Ectodermal cell (in vitro differentiated cells): ENCODE data around the gene TRIM25.

Experiments
- H3K27ac ChIP-seq: 2 replicates; pipeline ENCODE4 v1.7.0; 2013; ENCODE audit warnings: mild to moderate bottlenecking, low read depth, low read length; ENCODE audit not compliant: insufficient read depth, poor library complexity, severe bottlenecking
- H3K27me3 ChIP-seq: 2 replicates; pipeline ENCODE4 v1.7.0; 2013; ENCODE audit warnings: mild to moderate bottlenecking, low read length; ENCODE audit not compliant: insufficient read depth, control insufficient read depth, poor library complexity, severe bottlenecking
- H3K36me3 ChIP-seq: one replicate; pipeline ENCODE4 v1.7.0; 2013; ENCODE audit warnings: low read length; ENCODE audit not compliant: control insufficient read depth, insufficient read depth
- H3K4me1 ChIP-seq: one replicate; pipeline ENCODE4 v1.7.0; 2013; ENCODE audit warnings: low read length; ENCODE audit not compliant: control insufficient read depth, insufficient read depth
- H3K4me3 ChIP-seq: 2 replicates; pipeline ENCODE4 v1.7.0; 2013; ENCODE audit warnings: low read depth, low read length, control low read depth; ENCODE audit not compliant: insufficient read depth
- H3K9me3 ChIP-seq: 2 replicates; pipeline ENCODE4 v1.7.0; 2013; ENCODE audit warnings: mild to moderate bottlenecking, low read length, moderate library complexity; ENCODE audit not compliant: control insufficient read depth
- WGBS, 2 experiments: methylation state at CpG; one replicate each; pipeline ENCODE4 v1.1.7; 2013; ENCODE audit warnings: missing lambda C conversion rate in 2 of 2; 5-methylcytosine and 5-hydroxymethylcytosine counted together

The TRIM25 gene

GRCh38 chr17:56870081-56870651, 43.7 kb downstream of the TRIM25 start:
- Histone ChIP-seq H3K36me3 (no peaks in the 10 kb centered on the region), H3K9me3 (no peaks in the 10 kb centered on the region), H3K4me3 (no peak overlapping the region), H3K27ac (no peak overlapping the region), H3K27me3 (no peaks in the 10 kb centered on the region), H3K4me1 (no peaks in the 10 kb centered on the region)
- WGBS, 2 experiments = 86 to 89% methylated on average over 4 of the region's 4 CpGs

DNA sequence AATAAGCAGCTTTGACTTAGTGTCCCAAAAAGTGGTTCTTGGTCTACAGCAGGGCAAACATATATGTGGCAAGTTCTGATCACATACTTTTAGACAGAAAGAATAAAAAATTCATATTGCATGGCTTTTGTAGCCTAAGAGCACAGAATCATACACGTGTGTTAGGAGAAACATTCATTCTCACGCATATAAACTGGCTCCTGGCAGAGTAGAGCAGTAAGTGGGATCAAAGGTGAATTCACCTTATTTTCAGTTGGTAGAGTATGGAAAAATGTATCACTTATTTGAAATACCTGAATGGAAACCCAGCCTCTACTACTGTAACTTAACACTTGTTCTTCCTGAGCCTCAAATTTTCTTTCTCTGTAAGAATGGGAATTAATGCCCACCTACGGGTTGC, 45.1 kb downstream of the TRIM25 start:
- Histone ChIP-seq H3K9me3 (no peaks in the 10 kb centered on the region), H3K4me1 (peaks cover 5% of the 10 kb centered on the region), H3K27me3 (no peaks in the 10 kb centered on the region), H3K27ac (no peak overlapping the region), H3K36me3 (no peaks in the 10 kb centered on the region), H3K4me3 (no peak overlapping the region)
- 91 to 95% methylated on average over 3 of the region's 3 CpGs for WGBS, 2 experiments

DNA sequence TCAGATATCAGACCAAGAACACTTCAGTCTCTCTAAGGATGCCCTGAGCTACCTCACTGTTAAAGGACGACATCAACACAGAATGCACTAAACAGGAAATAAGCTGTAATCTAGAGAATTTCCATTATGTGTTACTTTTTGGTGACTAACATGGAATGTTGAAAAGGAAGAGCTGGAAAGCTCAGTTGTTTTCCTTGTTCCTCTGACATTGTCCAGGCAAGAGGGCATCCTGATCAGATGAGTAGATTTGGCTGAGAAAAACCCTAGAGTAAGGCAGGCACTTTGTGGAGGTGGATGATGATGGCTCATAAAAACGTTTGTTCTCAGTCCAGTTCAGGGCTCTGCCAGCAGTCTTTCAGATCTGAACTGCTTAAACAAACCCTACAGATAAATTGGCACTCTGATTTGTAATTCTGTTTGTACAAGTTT, 45.9 kb downstream of the TRIM25 start:
- H3K4me3 ChIP-seq = no peak overlapping the region
- 81 to 85% methylated on average over 2 of the region's 2 CpGs for WGBS, 2 experiments
- no peak overlapping the region for H3K27ac ChIP-seq
- H3K36me3 ChIP-seq = no peaks in the 10 kb centered on the region
- peaks cover 5% of the 10 kb centered on the region for H3K4me1 ChIP-seq
- H3K9me3 ChIP-seq = no peaks in the 10 kb centered on the region
- no peaks in the 10 kb centered on the region for H3K27me3 ChIP-seq

GRCh38 chr17:56866496-56866895, 47.4 kb downstream of the TRIM25 start:
- Histone ChIP-seq H3K27ac (no peak overlapping the region), H3K9me3 (no peaks in the 10 kb centered on the region), H3K27me3 (no peaks in the 10 kb centered on the region), H3K4me1 (peaks cover 5% of the 10 kb centered on the region), H3K36me3 (no peaks in the 10 kb centered on the region), H3K4me3 (no peak overlapping the region)
- WGBS, 2 experiments = 63 to 66% methylated on average over 2 to 3 of the region's 3 CpGs

GRCh38 chr17:56866076-56866475, 47.8 kb downstream of the TRIM25 start:
- Histone ChIP-seq H3K4me3 (no peak overlapping the region), H3K36me3 (no peaks in the 10 kb centered on the region), H3K27me3 (no peaks in the 10 kb centered on the region), H3K27ac (no peak overlapping the region), H3K4me1 (peaks cover 5% of the 10 kb centered on the region), H3K9me3 (no peaks in the 10 kb centered on the region)
- WGBS, 2 experiments = 75 to 82% methylated on average over 4 to 5 of the region's 5 CpGs

DNA sequence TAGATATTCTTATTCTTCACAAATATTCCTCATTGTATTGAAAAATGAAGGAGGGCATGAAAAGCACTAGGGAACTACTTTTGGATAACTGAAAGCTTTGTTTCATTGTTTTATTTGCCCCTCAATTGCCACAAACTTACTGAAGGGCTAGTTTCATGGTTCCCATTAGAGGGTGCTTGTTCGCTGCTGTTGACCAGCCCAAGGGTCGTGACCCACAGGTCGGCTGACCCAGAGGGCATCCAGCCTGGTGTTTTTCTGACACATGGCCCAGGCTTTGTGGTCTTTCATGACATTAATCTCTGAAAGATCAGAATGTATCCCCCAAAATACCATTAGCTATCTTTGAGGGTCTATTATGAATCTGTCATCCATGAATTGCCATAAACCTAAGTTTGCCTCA, 49.9 kb downstream of the TRIM25 start:
- H3K4me1 ChIP-seq = peaks cover 5% of the 10 kb centered on the region
- H3K9me3 ChIP-seq = no peaks in the 10 kb centered on the region
- WGBS, 2 experiments = 60 to 65% methylated on average over 3 of the region's 3 CpGs
- no peak overlapping the region for H3K4me3 ChIP-seq
- H3K36me3 ChIP-seq = no peaks in the 10 kb centered on the region
- no peaks in the 10 kb centered on the region for H3K27me3 ChIP-seq
- no peak overlapping the region for H3K27ac ChIP-seq

DNA sequence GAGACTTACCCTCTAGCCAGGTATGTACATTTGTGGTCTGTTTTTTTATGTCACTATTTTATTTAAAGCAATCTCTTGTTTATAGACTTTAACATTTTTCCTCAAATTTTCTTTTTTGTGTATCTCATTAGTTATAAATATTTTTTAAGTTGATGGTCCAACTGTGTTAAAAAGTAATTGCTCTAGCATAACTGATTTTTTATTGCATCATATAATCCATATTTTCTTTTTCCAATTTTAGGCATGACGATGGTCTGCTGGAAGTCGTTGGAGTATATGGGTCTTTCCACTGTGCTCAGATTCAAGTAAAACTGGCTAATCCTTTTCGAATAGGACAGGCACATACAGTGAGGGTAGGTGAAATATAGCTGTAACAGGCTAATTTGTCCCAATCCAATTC, 52.0 kb downstream of the TRIM25 start:
- no peaks in the 10 kb centered on the region for H3K27me3 ChIP-seq
- no peaks in the 10 kb centered on the region for H3K9me3 ChIP-seq
- H3K27ac ChIP-seq = no peak overlapping the region
- H3K36me3 ChIP-seq = no peaks in the 10 kb centered on the region
- H3K4me1 ChIP-seq = peaks cover 5% of the 10 kb centered on the region
- H3K4me3 ChIP-seq = no peak overlapping the region
- 96 to 100% methylated on average over 3 of the region's 3 CpGs for WGBS, 2 experiments

DNA sequence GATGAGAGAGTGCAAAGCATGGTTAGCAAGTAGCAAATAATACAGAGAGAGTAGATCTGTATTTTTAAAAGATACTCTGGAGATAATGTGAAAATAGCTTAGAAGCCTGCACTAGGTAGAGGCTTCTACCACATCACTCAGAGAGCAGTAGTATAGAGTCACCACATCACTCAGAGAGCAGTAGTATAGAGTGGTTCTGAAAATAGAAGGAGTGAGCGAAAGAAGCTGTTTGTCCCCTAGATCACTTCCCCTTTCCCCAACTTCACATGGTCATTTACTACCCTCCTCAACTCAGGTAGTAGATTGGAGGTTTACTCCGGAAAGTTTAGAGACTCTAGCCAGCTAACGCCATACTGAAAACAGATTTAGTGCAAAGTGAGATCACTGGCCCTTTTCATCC, 62.8 kb downstream of the TRIM25 start:
- Histone ChIP-seq H3K27me3 (no peaks in the 10 kb centered on the region), H3K27ac (no peak overlapping the region), H3K4me1 (no peaks in the 10 kb centered on the region), H3K36me3 (no peaks in the 10 kb centered on the region), H3K9me3 (no peaks in the 10 kb centered on the region), H3K4me3 (no peak overlapping the region)
- WGBS, 2 experiments = 84 to 97% methylated on average over 2 of the region's 3 CpGs

DNA sequence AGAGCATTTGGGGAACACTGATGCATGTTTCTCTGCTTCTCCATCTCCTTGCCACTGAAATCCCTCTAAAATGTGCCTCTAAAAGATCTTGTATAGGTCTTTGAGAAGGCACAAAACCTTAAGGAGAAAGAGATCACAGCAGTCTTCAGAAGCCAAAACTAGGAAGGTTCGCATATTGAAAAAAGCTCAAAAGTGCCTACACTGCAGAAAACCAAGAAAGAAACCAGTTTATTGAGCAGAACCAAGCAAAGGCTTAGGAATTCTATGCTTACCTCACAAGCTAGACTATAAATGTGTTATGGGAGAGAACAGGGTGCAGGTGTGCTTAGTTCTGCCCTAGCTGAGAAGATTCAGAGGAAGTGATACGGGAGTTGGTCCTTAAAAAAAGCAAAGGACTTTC, 63.3 kb downstream of the TRIM25 start:
- Histone ChIP-seq H3K9me3 (no peaks in the 10 kb centered on the region), H3K27me3 (no peaks in the 10 kb centered on the region), H3K36me3 (no peaks in the 10 kb centered on the region), H3K4me3 (no peak overlapping the region), H3K27ac (no peak overlapping the region), H3K4me1 (no peaks in the 10 kb centered on the region)
- 96 to 98% methylated on average over 2 of the region's 2 CpGs for WGBS, 2 experiments

GRCh38 chr17:56849131-56849530, 64.7 kb downstream of the TRIM25 start:
- Histone ChIP-seq H3K4me1 (no peaks in the 10 kb centered on the region), H3K27ac (no peak overlapping the region), H3K27me3 (no peaks in the 10 kb centered on the region), H3K36me3 (no peaks in the 10 kb centered on the region), H3K4me3 (no peak overlapping the region), H3K9me3 (no peaks in the 10 kb centered on the region)
- 65 to 78% methylated on average over 2 to 3 of the region's 3 CpGs for WGBS, 2 experiments

DNA sequence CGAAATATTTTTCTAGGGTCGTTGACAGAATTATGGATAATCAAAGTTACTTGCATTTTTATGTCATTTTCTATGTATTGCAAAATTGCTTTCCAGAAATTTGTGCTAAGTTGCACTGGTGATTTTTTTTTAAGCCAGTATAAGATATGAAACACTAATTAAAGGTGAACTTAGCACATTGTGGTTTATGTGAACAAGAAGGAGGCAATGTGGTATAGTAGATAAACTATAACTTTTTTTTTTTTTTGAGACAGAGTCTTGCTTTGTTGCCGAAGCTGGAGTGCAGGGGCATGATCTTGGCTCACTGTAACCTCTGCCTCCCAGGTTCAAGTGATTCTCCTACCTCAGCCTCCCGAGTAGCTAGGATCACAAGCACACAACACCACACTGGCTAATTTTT, 66.7 kb downstream of the TRIM25 start:
- Histone ChIP-seq H3K9me3 (no peaks in the 10 kb centered on the region), H3K27ac (no peak overlapping the region), H3K36me3 (no peaks in the 10 kb centered on the region), H3K27me3 (no peaks in the 10 kb centered on the region), H3K4me1 (no peaks in the 10 kb centered on the region), H3K4me3 (no peak overlapping the region)
- 89 to 94% methylated on average over 2 to 4 of the region's 4 CpGs for WGBS, 2 experiments
